Sigmoid colon (tissue), 7 donors: ENCODE measurements around the gene ARSJ. TPM values are rescaled to one million over a fixed set of nuclear protein-coding genes. Genes with fewer than 3 reads are reported as not detected.

Source experiments
- DNase-seq: peaks from one replicate; pipeline ENCODE4 v3.0.0-alpha.2; 2019
- H3K27ac ChIP-seq, 4 donors: fragments of 200-600 bp; sonication (generic); one replicate each; pipeline ENCODE4 v1.5.1; 2016 to 2019; ENCODE audit warnings: mild to moderate bottlenecking in 1 of 4
- H3K27me3 ChIP-seq, 3 donors: fragments of 200-600 bp; sonication (generic); one replicate each; pipeline ENCODE4 v1.5.1; 2019; ENCODE audit warnings: mild to moderate bottlenecking in 1 of 3
- H3K36me3 ChIP-seq, 4 donors: fragments of 200-600 bp; sonication (generic); one replicate each; pipeline ENCODE4 v1.5.1; 2016 to 2019
- H3K4me1 ChIP-seq, 4 donors: fragments of 200-600 bp; sonication (generic); one replicate each; pipeline ENCODE4 v1.5.1; 2017 to 2019
- H3K4me3 ChIP-seq, 4 donors: fragments of 200-600 bp; sonication (generic); one replicate each; pipeline ENCODE4 v1.5.1; 2017 to 2019; ENCODE audit warnings: mild to moderate bottlenecking in 2 of 4, moderate library complexity in 1 of 4
- H3K9me3 ChIP-seq, 4 donors: fragments of 200-600 bp in 3 of 4; sonication (generic) in 3 of 4; one replicate each; pipeline versions ENCODE4 v1.5.1 to v1.6.1; 2013 to 2019
- EP300 ChIP-seq, 4 donors: sonication (generic); formaldehyde crosslinking; IDR thresholded peaks; one replicate each; pipeline ENCODE4 v1.6.1; 2017; ENCODE audit warnings: antibody characterized with exemption in 4 of 4
- POLR2A ChIP-seq, 2 donors: fragments of 450-650 bp; IDR thresholded peaks; one replicate each; pipeline ENCODE4 v1.6.1; 2016; ENCODE audit warnings: antibody characterized with exemption in 2 of 2, mild to moderate bottlenecking in 2 of 2, moderate library complexity in 2 of 2
- POLR2AphosphoS5 ChIP-seq, 4 donors: sonication (generic); formaldehyde crosslinking; IDR thresholded peaks; one replicate each; pipeline ENCODE4 v1.6.1; 2017; ENCODE audit warnings: antibody characterized with exemption in 4 of 4
- WGBS, 2 donors: extraction: QIAGEN DNeasy Blood & Tissue Kit; methylation state at CpG; one replicate each; pipeline ENCODE4 v1.1.7; 2013; 5-methylcytosine and 5-hydroxymethylcytosine counted together
- intact Hi-C: fragments of 100-400 bp; cut with DNase I; formaldehyde crosslinking; loops from one replicate; pipeline ENCODE4 v1.15.1; 2023
- polyA plus RNA-seq, 3 donors: library from polyadenylated mRNA; stranded (reverse); fragments of 200-250 nt; gene quantifications; one replicate each; pipeline ENCODE4 v1.2.3, GENCODE V29; 2013
- total RNA-seq, 4 donors: library from RNA; depleted of rRNA; stranded (reverse); fragments of >200 nt; gene quantifications; one replicate each; pipeline ENCODE4 v1.1.0, GENCODE V29; 2016
- TF ChIP-seq, protein P1 (sequence below), 4 experiments: fragments of 450-650 bp in 3 of 4; fragments of 200-600 bp in 1 of 4; IDR thresholded peaks; one replicate each; pipeline ENCODE4 v1.5.1; 2016 to 2019; ENCODE audit warnings: antibody characterized with exemption in 4 of 4, mild to moderate bottlenecking in 3 of 4, moderate library complexity in 2 of 4
- donor health status: healthy with polysubstance abuse.
- donor health status: Bipolar disorder and iron deficiency.
- donor health status: healthy.

ARSJ gene
- total and polyA plus RNA-seq, 7 donors = 0.46 to 11.9 (median 7.2) TPM

DNA sequence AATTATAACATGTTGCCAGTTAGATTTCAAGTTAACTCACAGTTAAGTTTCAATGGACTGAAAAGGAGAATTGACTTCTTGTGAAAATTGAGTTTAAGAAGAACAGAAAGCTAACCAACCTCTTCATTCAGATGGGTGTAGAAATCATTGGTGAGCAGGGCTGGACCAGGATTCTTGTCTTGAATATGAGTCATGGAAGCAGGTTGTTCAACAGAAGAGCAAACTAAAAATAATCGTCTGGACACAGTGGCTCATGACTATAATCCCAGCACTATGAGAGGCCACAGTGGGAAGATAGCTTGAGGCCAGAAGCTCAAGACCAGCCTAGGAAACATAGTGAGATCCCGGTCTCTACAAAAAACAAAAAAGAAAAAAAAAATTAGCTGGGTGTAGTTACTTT lies 98.2 kb downstream of the ARSJ start:
- H3K4me3 ChIP-seq = no peak overlapping the region
- intact Hi-C loops = no loop called here

DNA sequence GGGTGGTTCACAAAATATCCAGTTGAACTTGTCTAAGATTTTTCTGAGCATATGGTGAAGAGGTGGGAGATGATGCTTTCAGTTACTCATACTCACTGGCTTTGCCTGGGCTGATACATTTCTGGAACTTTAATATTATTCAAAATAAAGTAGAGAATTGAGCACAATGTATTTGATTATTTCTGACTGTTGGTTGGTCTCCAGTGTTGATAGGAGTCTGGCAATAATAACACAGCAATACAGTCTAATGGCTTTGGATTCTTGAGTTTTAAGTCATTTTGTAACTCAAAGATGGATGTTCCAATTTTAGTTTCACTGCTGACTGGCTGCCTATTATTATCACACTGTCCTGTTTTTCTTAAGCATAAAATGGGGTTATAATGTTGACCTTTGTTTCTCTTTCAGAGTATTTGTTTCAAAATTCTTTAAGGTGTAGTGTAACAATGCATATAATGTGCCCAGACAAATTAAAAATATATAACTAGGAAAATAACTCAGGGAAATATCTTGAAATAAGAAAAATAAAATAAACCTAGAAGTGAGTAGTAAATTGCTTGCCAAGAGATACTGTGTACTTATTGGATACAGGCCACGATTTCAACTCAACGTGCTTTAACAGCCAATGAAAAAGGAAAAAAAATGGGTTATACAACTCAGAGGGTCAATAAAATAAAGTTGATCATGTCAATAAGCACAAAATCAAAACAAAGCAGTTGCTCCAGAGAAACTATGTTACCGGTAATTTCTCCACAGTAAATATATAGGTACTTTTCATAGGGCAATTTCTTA lies 99.0 kb downstream of the ARSJ start:
- no peaks in the 10 kb centered on the region for H3K9me3 ChIP-seq
- H3K27me3 ChIP-seq = no peaks in the 10 kb centered on the region
- no peak overlapping the region for H3K27ac ChIP-seq
- H3K4me1 ChIP-seq = no peaks in the 10 kb centered on the region
- WGBS, 2 donors = 14 to 60% methylated on average over 3 of the region's 3 CpGs
- no peak overlapping the region for H3K4me3 ChIP-seq
- intact Hi-C loops = no loop called here
- H3K36me3 ChIP-seq = no peaks in the 10 kb centered on the region
- TF ChIP-seq EP300 (IDR thresholded peaks at IDR 0.05) = no peak
- TF ChIP-seq POLR2AphosphoS5 (IDR thresholded peaks at IDR 0.05) = no peak
- TF ChIP-seq POLR2A (IDR thresholded peaks at IDR 0.05) = no peak
- TF ChIP-seq, protein P1, sequence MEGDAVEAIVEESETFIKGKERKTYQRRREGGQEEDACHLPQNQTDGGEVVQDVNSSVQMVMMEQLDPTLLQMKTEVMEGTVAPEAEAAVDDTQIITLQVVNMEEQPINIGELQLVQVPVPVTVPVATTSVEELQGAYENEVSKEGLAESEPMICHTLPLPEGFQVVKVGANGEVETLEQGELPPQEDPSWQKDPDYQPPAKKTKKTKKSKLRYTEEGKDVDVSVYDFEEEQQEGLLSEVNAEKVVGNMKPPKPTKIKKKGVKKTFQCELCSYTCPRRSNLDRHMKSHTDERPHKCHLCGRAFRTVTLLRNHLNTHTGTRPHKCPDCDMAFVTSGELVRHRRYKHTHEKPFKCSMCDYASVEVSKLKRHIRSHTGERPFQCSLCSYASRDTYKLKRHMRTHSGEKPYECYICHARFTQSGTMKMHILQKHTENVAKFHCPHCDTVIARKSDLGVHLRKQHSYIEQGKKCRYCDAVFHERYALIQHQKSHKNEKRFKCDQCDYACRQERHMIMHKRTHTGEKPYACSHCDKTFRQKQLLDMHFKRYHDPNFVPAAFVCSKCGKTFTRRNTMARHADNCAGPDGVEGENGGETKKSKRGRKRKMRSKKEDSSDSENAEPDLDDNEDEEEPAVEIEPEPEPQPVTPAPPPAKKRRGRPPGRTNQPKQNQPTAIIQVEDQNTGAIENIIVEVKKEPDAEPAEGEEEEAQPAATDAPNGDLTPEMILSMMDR (IDR thresholded peaks at IDR 0.05) = no peak
- no peak for DNase-seq

More for the DNA sequence above, 98.2 kb downstream of the ARSJ start:
- no peak for DNase-seq
- Histone ChIP-seq H3K4me1 (no peaks in the 10 kb centered on the region), H3K27ac (no peak overlapping the region), H3K27me3 (no peaks in the 10 kb centered on the region), H3K36me3 (no peaks in the 10 kb centered on the region), H3K9me3 (no peaks in the 10 kb centered on the region)
- 75 to 89% methylated on average over 2 of the region's 2 CpGs for WGBS, 2 donors
- TF ChIP-seq, protein P1 (IDR thresholded peaks at IDR 0.05) = no peak
- TF ChIP-seq EP300 (IDR thresholded peaks at IDR 0.05) = no peak
- no peak for TF ChIP-seq POLR2A (IDR thresholded peaks at IDR 0.05)
- TF ChIP-seq POLR2AphosphoS5 (IDR thresholded peaks at IDR 0.05) = no peak

DNA sequence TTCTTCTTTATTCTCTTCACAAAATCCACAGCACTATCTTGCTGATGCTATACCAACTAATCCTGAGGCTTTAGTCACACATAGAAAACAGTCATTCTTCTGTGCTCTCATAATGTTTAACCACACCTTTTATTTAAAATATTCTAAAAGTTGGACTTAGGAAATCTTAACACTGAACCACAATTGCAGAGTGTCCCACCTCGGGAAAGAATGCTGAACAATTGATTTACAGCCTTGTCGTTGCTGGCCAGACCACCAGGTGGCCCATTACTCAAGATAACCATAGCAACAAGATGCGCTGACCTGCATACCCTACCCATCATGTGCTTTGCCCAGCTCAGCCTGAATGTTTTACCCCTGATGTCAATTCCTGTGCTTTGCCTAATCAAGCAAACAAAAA lies 100.8 kb downstream of the ARSJ start:
- Histone ChIP-seq H3K27ac (no peak overlapping the region), H3K27me3 (no peaks in the 10 kb centered on the region), H3K4me3 (no peak overlapping the region), H3K9me3 (no peaks in the 10 kb centered on the region), H3K4me1 (no peaks in the 10 kb centered on the region), H3K36me3 (no peaks in the 10 kb centered on the region)
- TF ChIP-seq EP300 (IDR thresholded peaks at IDR 0.05) = no peak
- no peak for TF ChIP-seq POLR2AphosphoS5 (IDR thresholded peaks at IDR 0.05)
- TF ChIP-seq POLR2A (IDR thresholded peaks at IDR 0.05) = no peak
- TF ChIP-seq, protein P1 (IDR thresholded peaks at IDR 0.05) = no peak
- no peak for DNase-seq
- intact Hi-C loops = no loop called here
- 45 to 46% methylated on average over 3 of the region's 3 CpGs for WGBS, 2 donors

DNA sequence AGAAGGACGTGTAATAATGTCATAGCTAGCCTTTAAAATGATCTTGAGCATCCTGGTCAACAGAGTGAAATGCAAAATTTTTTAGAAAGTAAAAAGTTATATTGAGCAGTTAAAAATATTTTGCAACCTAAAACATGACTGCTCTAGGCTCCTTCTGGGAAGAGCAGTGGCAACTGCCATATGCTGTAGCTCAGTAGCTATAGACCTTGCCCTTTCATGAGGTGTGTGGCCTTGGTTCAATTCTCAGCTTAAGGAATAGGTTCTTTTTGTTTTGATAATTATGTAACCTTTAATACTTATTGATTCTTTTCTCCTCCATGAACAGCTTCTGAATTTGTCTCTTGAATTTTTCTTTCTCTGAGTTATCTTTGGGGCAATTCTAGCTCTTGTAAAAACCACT lies 105.0 kb downstream of the ARSJ start:
- no peak for DNase-seq

More for the DNA sequence above, 105.0 kb downstream of the ARSJ start:
- Histone ChIP-seq H3K4me3 (no peak overlapping the region), H3K36me3 (no peaks in the 10 kb centered on the region), H3K27ac (no peak overlapping the region), H3K27me3 (no peaks in the 10 kb centered on the region), H3K9me3 (no peaks in the 10 kb centered on the region), H3K4me1 (no peaks in the 10 kb centered on the region)
- intact Hi-C loops = no loop called here
- TF ChIP-seq POLR2A (IDR thresholded peaks at IDR 0.05) = no peak
- TF ChIP-seq POLR2AphosphoS5 (IDR thresholded peaks at IDR 0.05) = no peak
- TF ChIP-seq, protein P1 (IDR thresholded peaks at IDR 0.05) = no peak
- TF ChIP-seq EP300 (IDR thresholded peaks at IDR 0.05) = no peak
- WGBS, 2 donors = 86 to 92% methylated on average over 1 of the region's 1 CpG
